ENCODE data around the gene FAH.
"Not testable (repeated sequence)": the region's sequence is repeated elsewhere in the genome, so short reads cannot be mapped to it uniquely, and the experiment has no call there.

Gene FAH

DNA sequence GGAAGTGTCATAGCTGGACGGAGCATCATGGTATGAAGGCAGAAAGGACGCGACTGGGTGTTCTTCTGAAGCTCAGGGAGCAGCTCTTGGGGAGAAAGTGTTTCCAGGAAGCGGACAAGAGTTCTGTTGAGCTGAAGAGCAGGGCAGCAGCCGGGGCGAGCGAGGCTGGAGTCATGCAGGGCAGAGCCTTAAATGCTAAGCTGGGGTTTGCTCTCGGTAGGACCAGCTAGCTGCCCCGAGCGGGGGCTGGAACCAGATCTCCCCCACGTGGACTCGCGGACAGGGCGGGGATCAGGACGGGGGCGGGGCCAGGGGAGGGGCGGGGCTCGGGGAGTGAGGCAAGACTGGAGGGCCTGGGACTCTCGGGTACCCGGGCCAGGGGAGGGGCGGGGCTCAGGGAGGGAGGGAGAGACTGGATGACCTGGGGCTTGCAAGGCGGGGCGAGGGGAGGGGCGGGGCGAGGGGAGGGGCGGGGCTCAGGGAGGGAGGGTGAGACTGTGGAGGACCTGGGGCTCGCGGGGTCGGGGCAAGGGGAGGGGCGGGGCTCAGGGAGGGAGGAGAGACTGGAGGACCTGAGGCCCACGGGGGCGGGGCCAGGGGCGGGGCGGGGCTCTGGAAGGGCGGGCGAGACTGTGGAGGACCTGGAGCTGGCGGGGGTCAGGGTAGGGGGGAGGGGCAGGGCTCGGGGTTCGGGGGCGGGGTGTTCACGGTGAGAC, 461 bp upstream of the FAH start:
- peak; percentile 94 for DNase-seq

DNA sequence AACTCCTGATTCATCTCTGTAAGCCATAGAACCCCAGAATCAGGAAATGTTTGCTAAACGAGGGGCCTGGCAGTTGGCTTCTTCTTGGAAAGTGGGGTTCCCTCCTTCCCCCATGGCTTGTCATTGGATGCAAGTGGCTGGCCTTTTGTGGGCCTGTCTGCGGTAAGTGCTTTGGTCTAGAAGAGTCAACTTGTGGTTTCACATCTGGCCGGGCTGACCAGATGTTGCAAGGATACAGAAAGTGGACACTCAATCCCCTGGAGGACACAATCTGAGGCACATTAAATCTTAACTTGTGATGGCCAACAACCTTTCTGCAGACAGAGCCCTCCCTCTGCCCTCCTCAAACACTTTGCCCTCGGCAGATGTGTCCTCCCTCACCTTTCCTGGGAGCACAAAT, 1.1 kb downstream of the FAH start:
- no peak for DNase-seq

DNA sequence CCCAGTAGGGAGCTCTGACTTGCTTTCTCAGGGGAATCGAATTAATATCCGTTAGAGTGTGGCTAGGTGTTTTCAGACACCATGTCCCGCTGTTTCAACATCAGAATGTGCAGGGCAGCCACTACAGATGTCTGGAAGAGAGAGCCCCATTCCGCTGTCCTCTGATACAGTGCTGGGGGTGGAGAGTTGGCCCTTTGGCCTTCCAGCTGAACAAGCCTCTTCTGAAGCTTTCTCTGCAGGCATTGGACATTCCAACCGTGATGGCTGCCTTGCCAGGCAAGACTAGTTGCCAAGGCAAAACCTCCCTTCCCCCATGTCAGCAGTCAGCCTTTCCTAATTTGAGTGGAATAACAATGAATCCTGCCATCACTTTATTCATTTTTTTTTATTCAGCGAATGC, 1.5 kb downstream of the FAH start:
- DNase-seq: no peak

DNA sequence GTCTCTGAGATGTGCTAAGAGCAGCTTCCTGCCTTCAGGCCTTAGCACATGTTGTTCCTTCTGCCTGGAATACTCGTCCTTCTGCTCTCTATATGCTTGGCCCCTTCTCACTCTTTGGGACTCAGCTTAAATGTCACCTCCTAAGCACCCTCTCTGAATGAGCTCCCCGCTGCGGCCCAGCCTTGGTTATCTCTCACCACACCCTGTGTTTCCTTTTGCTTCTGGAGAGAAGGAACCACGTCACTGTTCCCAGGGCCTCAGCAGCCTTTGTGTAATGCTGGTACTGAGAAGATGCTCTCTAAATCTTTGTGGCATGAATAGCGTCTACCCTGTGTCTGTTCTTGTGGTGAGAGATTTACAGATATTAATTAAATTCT, 2.2 kb downstream of the FAH start:
- no peak for DNase-seq

DNA sequence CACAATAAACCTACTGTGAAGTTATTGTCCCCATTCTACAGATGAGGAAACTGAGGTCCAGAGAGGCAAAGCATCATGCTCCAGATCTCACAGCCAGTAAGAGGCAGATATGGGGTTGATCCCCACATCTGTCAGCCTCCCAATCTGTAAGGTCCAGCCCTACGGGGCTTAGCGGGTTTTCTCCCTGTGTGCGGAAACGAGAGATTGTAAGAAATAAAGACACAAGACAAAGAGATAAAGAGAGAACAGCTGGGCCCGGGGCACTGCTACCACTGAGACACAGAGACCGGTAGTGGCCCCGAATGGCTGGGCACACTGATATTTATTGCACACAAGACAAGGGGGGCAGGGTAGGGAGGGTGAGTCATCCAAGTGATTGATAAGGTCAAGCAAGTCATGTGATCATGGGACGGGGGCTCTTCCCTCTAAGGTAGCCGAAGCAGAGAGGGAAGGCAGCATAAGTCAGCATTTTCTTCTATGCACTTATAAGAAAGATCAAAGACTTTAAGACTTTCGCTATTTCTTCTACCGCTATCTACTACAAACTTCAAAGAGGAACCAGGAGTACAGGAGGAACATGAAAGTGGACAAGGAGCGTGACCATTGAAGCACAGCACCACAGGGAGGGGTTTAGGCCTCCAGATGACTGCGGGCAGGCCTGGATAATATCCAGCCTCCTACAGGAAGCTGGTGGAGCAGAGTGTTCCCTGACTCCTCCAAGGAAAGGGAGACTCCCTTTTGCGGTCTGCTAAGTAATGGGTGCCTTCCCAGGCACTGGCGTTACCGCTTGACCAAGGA, 2.8 kb downstream of the FAH start:
- DNase-seq: not testable (repeated sequence)

DNA sequence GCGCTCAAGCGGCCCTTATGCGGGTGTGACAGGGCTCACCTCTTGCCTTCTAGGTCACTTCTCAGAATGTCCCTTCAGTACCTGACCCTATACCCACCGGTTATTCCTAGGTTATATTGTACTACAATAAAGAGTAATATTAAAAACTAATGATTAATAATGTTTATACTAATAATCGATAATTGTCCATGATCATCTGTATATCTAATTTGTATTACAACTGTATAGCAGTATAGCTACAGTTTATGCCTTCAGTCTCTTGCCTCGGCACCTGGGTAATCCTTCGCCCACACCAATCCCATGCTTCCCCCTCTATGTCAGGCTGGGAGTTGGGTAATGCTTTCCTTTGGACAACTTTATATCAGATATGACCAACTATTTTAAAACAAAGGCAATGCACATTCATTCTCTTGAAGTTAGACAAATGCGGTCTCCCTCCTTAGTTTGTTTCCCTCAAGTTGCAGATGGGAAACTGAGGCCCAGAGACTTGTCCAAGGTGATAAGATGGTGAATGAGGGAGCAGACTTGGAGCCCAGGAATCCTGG, 3.4 kb downstream of the FAH start:
- DNase-seq: no peak

DNA sequence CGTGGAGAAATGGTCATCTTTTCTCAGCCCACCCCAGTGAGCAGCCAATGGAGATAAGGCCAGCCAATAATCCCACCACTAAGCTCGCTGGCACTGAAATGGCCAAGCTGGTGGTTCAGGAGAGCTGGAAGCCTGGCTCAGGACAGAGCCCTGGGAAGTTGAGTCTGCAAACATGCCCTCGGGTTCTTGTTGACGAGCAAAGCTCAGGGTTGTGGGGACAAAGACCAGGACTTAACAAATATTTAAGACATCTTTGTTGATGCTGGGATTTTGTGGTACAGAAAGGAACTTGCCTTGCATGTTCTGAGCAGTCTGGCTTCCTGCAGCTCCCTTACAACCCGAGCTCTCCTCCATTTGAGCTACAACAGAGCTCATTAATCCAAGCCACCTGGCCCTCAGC, 4.4 kb downstream of the FAH start:
- DNase-seq: no peak

DNA sequence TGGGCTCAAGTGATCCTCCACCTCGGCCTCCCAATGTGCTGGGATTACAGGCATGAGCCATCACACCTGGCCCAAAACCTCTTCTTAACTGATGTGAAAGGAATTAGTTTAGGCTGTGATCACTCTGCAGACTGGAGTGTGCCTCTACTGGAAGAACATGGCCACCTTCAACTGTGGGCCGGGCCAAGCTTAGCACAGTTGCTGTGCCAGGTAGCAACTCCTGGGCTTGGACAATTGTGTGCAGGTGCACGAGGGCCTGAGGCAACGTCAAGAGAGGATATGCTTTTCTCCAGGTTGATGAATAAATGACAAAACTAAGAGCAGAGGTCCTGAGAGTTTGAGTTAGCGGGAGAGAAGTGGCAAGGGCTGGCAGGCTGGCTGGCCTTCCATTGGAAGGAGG, 6.5 kb downstream of the FAH start:
- no peak for DNase-seq

DNA sequence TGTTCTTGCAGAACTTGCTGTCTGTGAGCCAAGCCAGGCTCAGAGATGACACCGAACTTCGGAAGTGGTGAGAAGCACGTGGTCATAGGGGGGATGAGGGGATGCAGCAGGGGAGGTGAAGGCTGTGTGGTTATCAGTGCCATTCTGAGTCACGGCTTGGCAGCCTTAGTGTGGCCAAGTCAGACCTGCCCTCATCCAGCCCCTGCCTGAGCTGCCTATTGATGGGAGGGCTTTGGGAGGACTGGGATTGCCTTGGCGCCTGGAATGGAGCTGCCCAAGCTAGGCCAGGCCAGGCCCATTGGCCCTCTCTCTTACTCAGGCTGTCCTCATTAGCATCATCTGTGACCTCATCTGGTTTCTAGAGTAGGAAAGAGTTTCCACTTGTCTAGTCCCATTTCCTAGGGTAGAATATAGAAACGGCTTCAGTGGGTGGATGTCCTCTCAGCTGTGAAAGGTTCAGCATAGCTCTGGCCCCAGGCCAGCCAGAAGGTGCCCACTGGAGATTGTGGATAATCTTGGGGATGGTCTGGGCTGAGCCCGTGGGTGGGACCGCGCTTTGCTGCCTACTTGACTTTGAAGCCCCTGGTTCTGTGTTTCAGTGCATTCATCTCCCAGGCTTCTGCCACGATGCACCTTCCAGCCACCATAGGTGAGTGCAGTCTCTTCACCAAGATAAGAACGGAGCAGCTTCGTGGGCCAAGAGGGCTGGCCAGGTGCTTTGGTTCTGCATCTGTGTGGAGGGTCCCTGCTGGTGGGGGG, 7.2 kb downstream of the FAH start:
- no peak for DNase-seq

DNA sequence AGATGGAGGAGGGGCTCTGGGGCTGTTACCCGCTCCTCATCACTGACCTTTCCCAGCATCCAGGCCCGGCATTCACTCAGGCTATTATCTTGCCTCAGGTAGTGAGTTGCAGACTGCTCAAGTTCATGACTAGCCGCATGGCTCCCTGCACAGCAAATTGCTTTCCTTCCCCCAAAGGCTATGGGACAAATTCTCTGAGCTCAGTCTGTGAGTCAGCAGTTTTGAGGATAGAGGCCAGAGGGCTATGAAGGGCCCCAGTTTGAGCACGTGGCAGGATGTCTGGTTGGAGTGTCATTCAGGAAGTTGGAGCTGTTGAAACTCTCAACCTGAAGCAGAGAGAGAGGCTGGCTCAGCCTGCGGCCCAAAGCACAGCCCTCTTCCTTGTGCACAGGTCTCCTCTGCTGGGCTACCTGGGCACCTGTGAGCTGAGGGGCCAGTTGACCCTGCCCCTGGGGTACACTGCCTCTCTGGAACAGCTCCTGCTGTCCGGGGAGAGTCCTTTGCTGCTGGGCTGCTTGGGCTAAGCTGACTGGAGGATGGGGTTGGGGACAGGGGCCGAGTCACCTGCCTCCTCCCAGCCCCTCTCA, 7.9 kb downstream of the FAH start:
- DNase-seq: peak; percentile 42

DNA sequence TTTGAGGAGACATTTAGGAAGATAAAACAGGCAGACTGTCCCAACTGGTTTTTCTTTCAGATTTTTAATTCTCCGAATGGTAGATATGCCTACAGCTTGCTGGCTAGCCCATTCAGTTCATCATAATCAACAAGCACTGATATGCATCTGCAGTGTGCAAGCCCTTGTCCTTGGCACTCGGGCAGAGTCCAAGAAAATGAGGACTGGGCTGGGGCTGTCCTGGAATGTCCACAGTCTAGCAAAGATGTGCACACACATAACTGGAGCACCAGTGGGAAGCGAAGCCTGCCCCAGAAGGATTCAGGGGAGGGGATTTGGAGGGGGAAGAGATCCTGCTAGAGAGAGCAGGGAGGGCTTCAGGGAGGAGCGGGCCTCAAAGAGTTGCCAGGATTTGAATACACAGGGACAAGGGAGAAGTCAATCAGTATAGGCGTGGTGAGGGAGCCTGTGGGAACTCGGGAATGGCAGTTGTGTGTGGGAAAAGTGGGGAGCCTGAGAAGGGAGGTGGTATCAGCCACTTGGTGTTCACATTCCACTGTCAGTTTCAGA, 8.7 kb downstream of the FAH start:
- DNase-seq: no peak

DNA sequence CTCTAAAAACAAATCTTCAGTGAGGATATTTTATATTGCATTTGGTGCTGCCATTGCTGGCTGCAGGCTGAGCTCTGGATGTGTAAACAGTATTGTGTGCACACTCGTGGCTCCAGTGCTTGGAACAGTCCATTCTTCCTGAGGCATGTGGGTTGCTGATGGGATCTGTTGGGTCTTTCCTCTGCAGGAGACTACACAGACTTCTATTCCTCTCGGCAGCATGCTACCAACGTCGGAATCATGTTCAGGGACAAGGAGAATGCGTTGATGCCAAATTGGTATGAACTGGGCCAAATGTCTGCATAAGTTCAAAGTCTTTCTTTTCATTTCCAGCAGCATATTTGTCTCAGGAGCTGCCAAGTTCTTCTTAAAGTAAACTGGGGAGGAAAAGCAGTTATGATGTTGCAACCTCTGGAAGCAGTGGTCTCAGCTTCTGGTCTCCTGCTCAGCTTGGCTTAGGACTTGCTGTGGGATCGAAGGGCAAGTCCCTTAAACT, 9.3 kb downstream of the FAH start:
- DNase-seq: no peak

DNA sequence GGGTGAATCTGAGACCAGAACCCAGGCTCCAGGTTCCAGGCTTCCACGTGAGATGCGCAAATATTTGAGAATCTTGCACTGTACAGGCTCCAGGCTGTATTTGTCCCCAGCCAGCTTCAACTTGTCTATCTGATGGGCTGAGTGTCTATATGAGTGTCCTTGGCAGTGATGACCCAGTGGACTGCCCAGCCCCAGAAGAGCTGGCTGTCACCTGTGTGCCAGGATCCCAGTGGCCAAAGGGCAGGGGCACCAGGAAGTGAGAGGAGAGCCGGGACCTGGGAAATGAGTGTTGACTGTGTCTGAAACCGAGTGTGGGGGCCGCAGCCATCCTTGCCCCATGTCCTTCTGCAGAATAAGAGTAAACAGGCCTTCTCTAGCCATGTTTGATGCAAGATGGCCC, 10.4 kb downstream of the FAH start:
- no peak for DNase-seq

DNA sequence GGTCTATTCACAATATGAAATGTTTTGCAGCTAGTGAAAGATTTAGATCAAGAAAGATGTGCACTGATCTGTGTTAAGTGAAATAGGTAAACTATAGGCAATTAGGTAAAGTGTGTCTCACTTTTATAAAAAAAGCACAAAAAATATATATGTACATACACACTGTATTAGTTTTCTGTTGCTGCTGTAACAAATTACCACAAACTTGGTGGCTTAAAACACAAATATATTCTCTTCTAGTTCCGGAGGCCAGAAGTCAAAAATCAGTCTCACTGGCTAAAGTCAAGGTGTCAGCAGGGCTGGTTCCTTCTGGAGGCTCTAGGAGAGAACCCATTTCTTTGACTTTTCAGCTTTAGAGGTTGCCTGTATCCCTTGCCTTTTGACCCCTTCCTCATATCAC, 11.1 kb downstream of the FAH start:
- no peak for DNase-seq

DNA sequence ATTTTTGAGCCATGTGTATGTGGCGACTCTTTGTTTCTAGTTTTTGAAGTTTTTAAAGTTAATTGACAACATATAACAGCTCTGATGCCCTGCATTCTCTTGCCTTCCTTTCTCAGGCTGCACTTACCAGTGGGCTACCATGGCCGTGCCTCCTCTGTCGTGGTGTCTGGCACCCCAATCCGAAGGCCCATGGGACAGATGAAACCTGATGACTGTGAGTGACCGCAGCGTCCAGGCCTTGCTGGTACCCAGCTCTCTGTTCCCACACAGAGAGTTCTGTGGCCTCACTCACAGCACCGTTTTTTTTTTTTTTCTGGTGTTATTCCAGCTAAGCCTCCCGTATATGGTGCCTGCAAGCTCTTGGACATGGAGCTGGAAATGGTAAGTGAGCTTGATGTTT, 15.1 kb downstream of the FAH start:
- DNase-seq: no peak

DNA sequence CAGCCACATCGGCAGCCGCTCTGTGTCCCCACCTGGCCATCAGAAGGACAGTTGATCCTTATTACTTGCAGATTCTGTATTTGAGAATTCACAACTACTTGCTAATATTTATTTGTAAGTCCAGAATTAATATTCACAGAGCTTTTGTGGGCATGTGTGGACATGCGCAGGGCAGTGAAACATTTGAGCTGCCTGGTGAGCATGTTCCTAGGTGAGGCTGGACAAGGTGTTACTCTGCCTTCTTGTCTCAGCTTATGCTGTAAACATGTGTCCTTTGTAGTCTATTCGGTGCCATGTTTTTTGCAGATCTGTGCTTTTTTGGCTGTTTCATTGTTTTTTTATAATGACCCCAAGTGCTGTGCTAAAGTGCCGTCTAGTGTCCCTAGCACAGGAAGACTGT, 15.6 kb downstream of the FAH start:
- DNase-seq: no peak

DNA sequence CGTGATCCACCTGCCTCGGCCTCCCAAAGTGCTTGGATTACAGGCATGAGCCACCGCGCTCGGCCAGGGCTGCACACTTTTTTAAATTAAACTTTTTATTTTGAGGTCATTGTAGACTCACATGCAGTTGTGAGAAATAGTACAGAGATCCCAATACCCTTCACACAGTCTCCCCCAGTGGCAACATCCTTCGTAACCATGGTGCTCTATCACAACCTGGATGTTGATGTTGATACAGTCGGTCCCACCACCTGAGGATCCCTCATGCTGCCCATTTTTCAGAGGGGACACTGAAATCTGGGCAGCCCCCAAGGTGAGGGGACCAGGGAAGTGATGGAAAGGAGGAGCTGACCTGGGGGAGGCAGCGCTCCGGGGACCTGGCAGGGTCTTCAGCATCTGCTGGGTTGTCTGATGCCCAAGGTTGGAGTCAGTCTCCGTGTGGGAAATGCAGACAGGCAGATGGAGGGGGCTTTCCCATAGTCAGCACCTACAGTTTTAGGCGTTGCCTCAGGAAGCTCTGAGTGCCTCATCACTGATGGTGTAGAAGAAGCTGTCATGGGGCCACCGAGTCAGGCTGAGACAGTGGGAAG, 17.1 kb downstream of the FAH start:
- DNase-seq: no peak

DNA sequence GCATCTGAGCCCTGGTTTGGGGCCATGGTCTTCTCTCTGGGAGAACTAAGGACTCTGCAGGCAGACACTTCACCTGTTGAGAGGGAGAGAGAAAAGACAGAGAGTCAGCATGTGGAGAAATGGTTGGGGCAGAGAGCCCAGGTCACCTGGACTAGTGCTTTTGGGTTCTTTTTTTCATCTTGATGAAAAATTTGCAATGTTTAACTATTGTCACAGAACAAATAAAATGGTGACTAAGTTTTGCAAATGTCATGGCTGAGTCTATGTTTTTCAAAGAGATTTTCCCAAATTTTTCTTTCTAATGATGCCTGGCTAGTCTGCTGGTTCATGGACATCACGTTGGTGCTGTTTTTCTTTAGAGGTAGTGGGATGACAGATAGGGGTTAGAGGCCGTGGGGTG, 17.8 kb downstream of the FAH start:
- no peak for DNase-seq

DNA sequence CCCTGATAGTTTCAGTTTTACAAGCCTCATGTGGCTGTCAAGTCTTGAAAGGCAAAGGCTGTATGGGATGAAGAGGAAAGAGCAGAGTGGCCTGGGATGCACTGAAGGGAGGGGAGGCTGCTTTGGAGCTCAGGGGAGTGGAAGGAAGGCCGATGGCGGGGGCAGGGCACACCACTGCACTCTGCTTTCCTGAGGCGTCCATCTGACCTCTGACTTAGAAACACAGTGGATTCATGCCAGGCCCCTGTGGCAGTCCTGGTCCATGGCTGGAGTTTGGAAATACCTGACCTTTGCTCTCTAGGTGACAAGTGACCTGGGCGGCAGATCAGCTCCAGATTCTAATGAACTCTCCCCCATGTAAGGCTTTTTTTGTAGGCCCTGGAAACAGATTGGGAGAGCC, 19.0 kb downstream of the FAH start:
- DNase-seq: no peak

DNA sequence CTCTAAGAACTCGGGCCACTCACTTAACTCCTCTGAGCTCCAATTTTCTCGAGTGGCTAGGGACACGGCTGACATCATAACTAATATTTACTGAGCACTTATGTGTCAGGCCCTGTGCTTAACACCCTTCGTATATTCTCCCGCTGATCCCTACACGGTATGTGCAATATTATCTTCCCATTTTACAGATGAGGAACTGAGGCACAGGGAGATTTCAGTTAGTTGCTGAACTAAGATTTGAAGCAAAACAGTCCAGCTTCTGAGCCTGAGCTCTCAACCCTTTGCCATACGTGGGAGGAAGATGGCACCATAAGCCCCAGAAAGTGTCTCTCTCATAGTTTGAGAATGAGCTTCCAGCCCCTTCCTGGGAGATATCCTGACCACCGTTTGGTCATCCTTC, 19.6 kb downstream of the FAH start:
- no peak for DNase-seq

DNA sequence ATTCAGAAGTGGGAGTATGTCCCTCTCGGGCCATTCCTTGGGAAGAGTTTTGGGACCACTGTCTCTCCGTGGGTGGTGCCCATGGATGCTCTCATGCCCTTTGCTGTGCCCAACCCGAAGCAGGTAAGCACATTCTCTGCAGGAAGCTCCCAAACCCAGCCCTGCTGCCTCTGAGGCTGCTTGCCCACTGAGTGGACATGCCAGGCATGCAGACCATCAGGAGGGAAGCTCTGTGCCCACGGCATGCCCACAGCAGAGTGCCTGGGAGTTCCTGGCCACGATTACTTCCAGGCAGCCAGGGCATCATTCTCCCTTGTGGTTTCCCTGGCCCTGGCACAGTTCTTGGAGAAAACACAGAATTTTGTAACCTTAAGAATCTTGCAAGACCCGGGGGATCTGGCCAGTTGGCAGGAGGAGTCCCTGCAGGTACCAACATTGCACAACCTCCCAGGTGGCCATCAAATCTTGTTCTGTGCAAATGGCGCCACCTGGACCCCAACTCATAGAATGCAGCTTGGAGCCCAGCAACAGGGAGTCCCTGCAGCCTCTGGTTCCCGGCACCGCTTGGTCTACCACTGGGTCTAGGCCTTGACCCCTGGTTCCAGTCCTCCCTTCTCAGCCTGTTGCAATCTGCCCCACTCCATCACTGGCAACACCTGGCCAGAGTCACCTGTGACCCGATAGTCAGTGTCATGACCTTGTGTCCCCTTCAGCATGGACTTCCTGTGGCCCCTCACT, 20.4 kb downstream of the FAH start:
- peak; percentile 69 for DNase-seq
